Measurements from ENCODE around the gene RGP1.

The RGP1 gene

GRCh38 chr9:35725362-35725761 lies 23.7 kb upstream of the RGP1 start:
- H3K36me3 ChIP-seq (ENCODE audit: insufficient read depth, low read length), result peaks cover 50% of the 10 kb centered on the region; the same call in 1 of the 2 replicates

GRCh38 chr9:35726931-35727330 lies 22.2 kb upstream of the RGP1 start:
- peaks cover 63% of the 10 kb centered on the region for H3K79me2 ChIP-seq (ENCODE audit: insufficient read depth, low read length)
- H3K9me2 ChIP-seq (replicated peaks; ENCODE audit: low read depth, low read length), result no peaks in the 10 kb centered on the region
- H3K36me3 ChIP-seq (ENCODE audit: insufficient read depth, low read length), result peaks cover 35% of the 10 kb centered on the region; the same call in 1 of the 2 replicates
- H3K9me3 ChIP-seq (ENCODE audit: insufficient read depth, low read depth, low read length), result no peaks in the 10 kb centered on the region
- TF ChIP-seq CTCF (conservative IDR thresholded peaks at IDR 0.05; ENCODE audit: low read length), result peak; percentile 70
- TF ChIP-seq EZH2phosphoT487 (IDR thresholded peaks at IDR 0.05; ENCODE audit: borderline replicate concordance), result no peak
- H3K4me3 ChIP-seq (ENCODE audit: low read length, poor library complexity, severe bottlenecking), result peak overlapping the region; percentile 81
- peaks cover 13% of the 10 kb centered on the region for H3F3A ChIP-seq (ENCODE audit: low read depth)
- peaks cover 23% of the 10 kb centered on the region for H4K20me1 ChIP-seq (ENCODE audit: insufficient read depth, low read length, poor library complexity, severe bottlenecking)
- H3K9ac ChIP-seq (ENCODE audit: low read depth, low read length, poor library complexity, severe bottlenecking), result peak overlapping the region; percentile 92
- no peaks in the 10 kb centered on the region for H3K27me3 ChIP-seq (ENCODE audit: insufficient read depth, low read length, poor library complexity, severe bottlenecking)
- H3K4me1 ChIP-seq (ENCODE audit: insufficient read depth, low read length, poor library complexity, severe bottlenecking), result peaks cover 48% of the 10 kb centered on the region
- no peak overlapping the region for H2AFZ ChIP-seq (ENCODE audit: low read length)
- peak overlapping the region; percentile 99 for H3K4me2 ChIP-seq (ENCODE audit: low read depth, low read length, poor library complexity, severe bottlenecking)

More at GRCh38 chr9:35725362-35725761, 23.7 kb upstream of the RGP1 start:
- H2AFZ ChIP-seq (ENCODE audit: low read length), result no peak overlapping the region
- H4K20me1 ChIP-seq (ENCODE audit: insufficient read depth, low read length, poor library complexity, severe bottlenecking), result peaks cover 20% of the 10 kb centered on the region
- no peak overlapping the region for H3K4me3 ChIP-seq (ENCODE audit: low read length, poor library complexity, severe bottlenecking)
- no peak overlapping the region for H3K4me2 ChIP-seq (ENCODE audit: low read depth, low read length, poor library complexity, severe bottlenecking)
- H3K27me3 ChIP-seq (ENCODE audit: insufficient read depth, low read length, poor library complexity, severe bottlenecking), result no peaks in the 10 kb centered on the region
- H3K9ac ChIP-seq (ENCODE audit: low read depth, low read length, poor library complexity, severe bottlenecking), result no peak overlapping the region
- no peaks in the 10 kb centered on the region for H3K9me2 ChIP-seq (replicated peaks; ENCODE audit: low read depth, low read length)
- no peaks in the 10 kb centered on the region for H3K9me3 ChIP-seq (ENCODE audit: insufficient read depth, low read depth, low read length)
- peaks cover 13% of the 10 kb centered on the region for H3F3A ChIP-seq (ENCODE audit: low read depth)
- peaks cover 47% of the 10 kb centered on the region for H3K79me2 ChIP-seq (ENCODE audit: insufficient read depth, low read length)
- H3K4me1 ChIP-seq (ENCODE audit: insufficient read depth, low read length, poor library complexity, severe bottlenecking), result peaks cover 40% of the 10 kb centered on the region
- no peak for TF ChIP-seq CTCF (conservative IDR thresholded peaks at IDR 0.05; ENCODE audit: low read length)
- no peak for TF ChIP-seq EZH2phosphoT487 (IDR thresholded peaks at IDR 0.05; ENCODE audit: borderline replicate concordance)

GRCh38 chr9:35727676-35728040 lies 21.4 kb upstream of the RGP1 start:
- no peaks in the 10 kb centered on the region for H3K27me3 ChIP-seq (ENCODE audit: insufficient read depth, low read length, poor library complexity, severe bottlenecking)
- H3F3A ChIP-seq (ENCODE audit: low read depth), result peaks cover 15% of the 10 kb centered on the region
- peaks cover 48% of the 10 kb centered on the region for H3K4me1 ChIP-seq (ENCODE audit: insufficient read depth, low read length, poor library complexity, severe bottlenecking)
- H3K9ac ChIP-seq (ENCODE audit: low read depth, low read length, poor library complexity, severe bottlenecking), result peak overlapping the region; percentile 92
- H3K36me3 ChIP-seq (ENCODE audit: insufficient read depth, low read length), result peaks cover 27% of the 10 kb centered on the region; the same call in 1 of the 2 replicates
- H3K79me2 ChIP-seq (ENCODE audit: insufficient read depth, low read length), result peaks cover 63% of the 10 kb centered on the region
- peak overlapping the region; percentile 81 for H3K4me3 ChIP-seq (ENCODE audit: low read length, poor library complexity, severe bottlenecking)
- peaks cover 23% of the 10 kb centered on the region for H4K20me1 ChIP-seq (ENCODE audit: insufficient read depth, low read length, poor library complexity, severe bottlenecking)
- H3K9me3 ChIP-seq (ENCODE audit: insufficient read depth, low read depth, low read length), result no peaks in the 10 kb centered on the region
- H2AFZ ChIP-seq (ENCODE audit: low read length), result no peak overlapping the region
- no peak for TF ChIP-seq CTCF (conservative IDR thresholded peaks at IDR 0.05; ENCODE audit: low read length)
- no peak for TF ChIP-seq EZH2phosphoT487 (IDR thresholded peaks at IDR 0.05; ENCODE audit: borderline replicate concordance)
- H3K4me2 ChIP-seq (ENCODE audit: low read depth, low read length, poor library complexity, severe bottlenecking), result peak overlapping the region; percentile 99
- H3K9me2 ChIP-seq (replicated peaks; ENCODE audit: low read depth, low read length), result no peaks in the 10 kb centered on the region
